Gastrocnemius medialis (tissue), 4 donors: ENCODE measurements around the gene FOSB.

Source experiments
- POLR2A ChIP-seq, 2 donors: fragments of 450-650 bp; IDR thresholded peaks; one replicate each; pipeline ENCODE4 v1.6.1; 2017; ENCODE audit warnings: antibody characterized with exemption in 2 of 2, mild to moderate bottlenecking in 2 of 2, moderate library complexity in 2 of 2
- TF ChIP-seq, protein P1 (sequence below), 5 experiments: fragments of 450-650 bp in 3 of 5; fragments of 200-600 bp in 2 of 5; sonication (generic) in 2 of 5; IDR thresholded peaks in 4 of 5; conservative IDR thresholded peaks in 1 of 5; 1 replicate in 4 of 5; 2 replicates in 1 of 5; pipeline ENCODE4 v1.5.1; 2016 to 2019; ENCODE audit warnings: antibody characterized with exemption in 5 of 5, mild to moderate bottlenecking in 3 of 5, moderate library complexity in 3 of 5

DNA sequence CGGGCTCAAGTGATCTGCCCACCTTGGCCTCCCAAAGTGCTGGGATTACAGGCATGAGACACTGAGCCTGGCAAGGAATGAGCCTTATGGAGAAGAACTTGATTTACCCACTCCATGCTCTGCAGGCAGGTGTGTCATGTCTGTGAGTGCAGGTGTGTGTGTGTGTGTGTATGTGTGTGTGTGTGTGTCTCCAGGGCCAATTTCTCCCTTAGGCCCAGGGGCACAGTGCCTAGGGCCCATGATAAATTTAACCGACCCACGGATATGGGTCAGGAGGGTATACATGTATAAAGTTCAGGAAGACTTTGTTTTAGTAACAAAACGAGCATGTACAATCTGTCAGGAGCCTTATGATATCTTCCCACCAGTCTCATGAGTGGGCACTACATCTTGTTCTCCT lies 4.6 kb upstream of the FOSB start:
- no peak for TF ChIP-seq POLR2A (IDR thresholded peaks at IDR 0.05)
- TF ChIP-seq, protein P1, sequence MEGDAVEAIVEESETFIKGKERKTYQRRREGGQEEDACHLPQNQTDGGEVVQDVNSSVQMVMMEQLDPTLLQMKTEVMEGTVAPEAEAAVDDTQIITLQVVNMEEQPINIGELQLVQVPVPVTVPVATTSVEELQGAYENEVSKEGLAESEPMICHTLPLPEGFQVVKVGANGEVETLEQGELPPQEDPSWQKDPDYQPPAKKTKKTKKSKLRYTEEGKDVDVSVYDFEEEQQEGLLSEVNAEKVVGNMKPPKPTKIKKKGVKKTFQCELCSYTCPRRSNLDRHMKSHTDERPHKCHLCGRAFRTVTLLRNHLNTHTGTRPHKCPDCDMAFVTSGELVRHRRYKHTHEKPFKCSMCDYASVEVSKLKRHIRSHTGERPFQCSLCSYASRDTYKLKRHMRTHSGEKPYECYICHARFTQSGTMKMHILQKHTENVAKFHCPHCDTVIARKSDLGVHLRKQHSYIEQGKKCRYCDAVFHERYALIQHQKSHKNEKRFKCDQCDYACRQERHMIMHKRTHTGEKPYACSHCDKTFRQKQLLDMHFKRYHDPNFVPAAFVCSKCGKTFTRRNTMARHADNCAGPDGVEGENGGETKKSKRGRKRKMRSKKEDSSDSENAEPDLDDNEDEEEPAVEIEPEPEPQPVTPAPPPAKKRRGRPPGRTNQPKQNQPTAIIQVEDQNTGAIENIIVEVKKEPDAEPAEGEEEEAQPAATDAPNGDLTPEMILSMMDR (IDR thresholded peaks at IDR 0.05 in 4 of 5, conservative IDR thresholded peaks at IDR 0.05 in 1 of 5) = no peak
